ENCODE data around the gene PTPRN2. TPM values are rescaled to one million over a fixed set of nuclear protein-coding genes. Genes with fewer than 3 reads are reported as not detected.

Gene PTPRN2
- polyA plus RNA-seq, 1 experiment, result 0.02 TPM

- ChIA-PET POLR2A (no interaction called here), CTCF (no interaction called here)
- no peak for TF ChIP-seq CTCF (IDR thresholded peaks at IDR 0.05; ENCODE audit: low read depth, low read length)
- H3K27ac ChIP-seq (ENCODE audit: low read depth, low read length), result no peak overlapping the region
- H3K9me3 ChIP-seq (ENCODE audit: control insufficient read depth, insufficient read depth, low read length), result peaks cover 73% of the 10 kb centered on the region
- H3K27me3 ChIP-seq (ENCODE audit: control insufficient read depth, insufficient read depth, low read length), result no peaks in the 10 kb centered on the region
- no peak overlapping the region for H3K4me3 ChIP-seq (ENCODE audit: low read depth, low read length)
- DNase-seq (ENCODE audit: low read depth, low spot score), result no peak
These were observed 925.4 kb downstream of the PTPRN2 start for GRCh38 chr7:157662110-157662791.

- TF ChIP-seq CTCF (IDR thresholded peaks at IDR 0.05; ENCODE audit: low read depth, low read length), result no peak
- no peak overlapping the region for H3K4me3 ChIP-seq (ENCODE audit: low read depth, low read length)
- peaks cover 74% of the 10 kb centered on the region for H3K9me3 ChIP-seq (ENCODE audit: control insufficient read depth, insufficient read depth, low read length)
- DNase-seq (ENCODE audit: low read depth, low spot score), result no peak
- no peak overlapping the region for H3K27ac ChIP-seq (ENCODE audit: low read depth, low read length)
- POLR2A ChIA-PET, result no interaction called here
- H3K27me3 ChIP-seq (ENCODE audit: control insufficient read depth, insufficient read depth, low read length), result no peaks in the 10 kb centered on the region
- CTCF ChIA-PET, result no interaction called here
These were observed 926.0 kb downstream of the PTPRN2 start for GRCh38 chr7:157661611-157661975.

GRCh38 chr7:157660971-157661610 is 926.5 kb downstream of the PTPRN2 start:
- ChIA-PET POLR2A (no interaction called here), CTCF (no interaction called here)
- Histone ChIP-seq H3K9me3 (ENCODE audit: control insufficient read depth, insufficient read depth, low read length) (peaks cover 76% of the 10 kb centered on the region), H3K27me3 (ENCODE audit: control insufficient read depth, insufficient read depth, low read length) (no peaks in the 10 kb centered on the region), H3K27ac (ENCODE audit: low read depth, low read length) (no peak overlapping the region), H3K4me3 (ENCODE audit: low read depth, low read length) (no peak overlapping the region)
- no peak for TF ChIP-seq CTCF (IDR thresholded peaks at IDR 0.05; ENCODE audit: low read depth, low read length)
- DNase-seq (ENCODE audit: low read depth, low spot score), result no peak

- no peak for TF ChIP-seq CTCF (IDR thresholded peaks at IDR 0.05; ENCODE audit: low read depth, low read length)
- no peak for DNase-seq (ENCODE audit: low read depth, low spot score)
- Histone ChIP-seq H3K4me3 (ENCODE audit: low read depth, low read length) (no peak overlapping the region), H3K27me3 (ENCODE audit: control insufficient read depth, insufficient read depth, low read length) (no peaks in the 10 kb centered on the region), H3K9me3 (ENCODE audit: control insufficient read depth, insufficient read depth, low read length) (peaks cover 81% of the 10 kb centered on the region), H3K27ac (ENCODE audit: low read depth, low read length) (no peak overlapping the region)
- ChIA-PET POLR2A (no interaction called here), CTCF (no interaction called here)
These were observed 928.7 kb downstream of the PTPRN2 start for GRCh38 chr7:157658851-157659412.
